Activated CD8-positive, alpha-beta memory T cell treated with anti-CD3 and anti-CD28 coated beads, Interleukin-2, amount 50 U/mL, for 24 hours (primary cell): ENCODE data around the gene IRF1.
A peak's percentile ranks its signal among the peaks of the same experiment; 100 is the strongest.
"Not testable (repeated sequence)": the region's sequence is repeated elsewhere in the genome, so short reads cannot be mapped to it uniquely, and the experiment has no call there.

ENCODE experiments used
- DNase-seq: peaks from one replicate; pipeline ENCODE4 v3.0.0-alpha.2; 2020; ENCODE audit errors: extremely low read depth

Gene IRF1, protein sequence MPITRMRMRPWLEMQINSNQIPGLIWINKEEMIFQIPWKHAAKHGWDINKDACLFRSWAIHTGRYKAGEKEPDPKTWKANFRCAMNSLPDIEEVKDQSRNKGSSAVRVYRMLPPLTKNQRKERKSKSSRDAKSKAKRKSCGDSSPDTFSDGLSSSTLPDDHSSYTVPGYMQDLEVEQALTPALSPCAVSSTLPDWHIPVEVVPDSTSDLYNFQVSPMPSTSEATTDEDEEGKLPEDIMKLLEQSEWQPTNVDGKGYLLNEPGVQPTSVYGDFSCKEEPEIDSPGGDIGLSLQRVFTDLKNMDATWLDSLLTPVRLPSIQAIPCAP

DNA sequence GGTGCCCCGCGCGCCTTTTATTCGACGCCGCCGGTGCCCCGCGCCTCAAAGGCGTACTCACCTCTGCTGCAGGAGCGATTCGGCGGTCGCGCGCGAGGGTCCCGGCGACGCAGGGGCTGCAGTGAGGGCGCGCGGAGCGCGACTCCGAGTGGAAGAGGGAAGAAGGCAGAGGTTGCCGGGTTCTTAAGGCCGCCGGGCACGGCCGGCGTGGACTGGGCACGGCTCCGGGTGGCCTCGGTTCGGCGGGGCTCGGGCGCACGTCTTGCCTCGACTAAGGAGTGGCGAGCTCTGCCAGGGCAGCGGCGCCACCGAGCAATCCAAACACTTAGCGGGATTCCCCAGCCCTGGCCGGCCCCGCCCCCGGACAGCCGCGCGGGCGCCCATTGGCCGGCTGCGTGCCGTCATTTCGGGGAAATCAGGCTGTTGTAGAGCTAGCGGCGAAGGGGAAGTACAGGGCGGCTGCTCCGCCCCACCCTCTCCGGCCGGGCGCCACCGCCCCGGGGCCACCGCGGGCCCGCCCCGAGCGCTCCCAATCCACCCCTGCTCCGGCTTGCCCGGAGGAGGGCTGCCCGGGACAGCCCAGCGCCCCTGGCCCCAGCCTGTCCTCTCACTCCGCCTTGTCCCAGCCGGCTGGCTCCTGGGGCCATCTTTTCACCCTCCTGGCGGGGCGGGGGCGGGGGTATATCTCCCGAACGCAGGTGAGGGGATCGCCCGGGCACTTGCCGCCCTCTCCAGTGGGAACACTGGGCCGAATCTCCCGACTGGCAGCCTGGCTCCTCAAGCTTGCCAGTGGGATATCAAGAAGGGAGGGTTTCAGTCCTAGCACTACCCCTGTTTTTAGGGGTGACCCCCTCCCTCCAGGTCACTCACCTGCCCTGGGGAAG lies at the start of gene IRF1:
Gene IRF1, minus strand, starts transcription at position 290 of the 884 bp plus-strand sequence. CDS start 1,295 bp downstream, outside the sequence.
- DNase-seq, result peak; percentile 94

DNA sequence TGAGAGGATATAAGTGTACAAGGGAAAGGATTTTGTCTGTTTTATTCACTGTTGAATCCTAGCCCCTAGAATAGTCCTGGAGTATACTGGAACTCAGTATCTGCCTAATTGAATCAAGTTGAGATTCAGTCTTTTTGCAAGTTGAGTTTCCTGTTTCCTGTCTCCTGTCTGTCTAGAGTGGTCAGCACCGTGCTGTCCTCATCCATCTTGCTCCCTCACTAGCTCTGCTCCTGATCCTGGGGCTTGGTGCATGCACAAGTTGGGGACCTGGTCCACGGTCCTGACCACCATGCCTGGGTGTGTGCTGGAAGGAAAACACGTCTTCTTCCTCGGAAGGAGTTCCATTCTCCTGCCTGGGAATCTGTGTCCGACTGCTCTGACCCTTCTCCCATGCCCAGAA lies 49.6 kb upstream of the IRF1 start:
- no peak for DNase-seq

DNA sequence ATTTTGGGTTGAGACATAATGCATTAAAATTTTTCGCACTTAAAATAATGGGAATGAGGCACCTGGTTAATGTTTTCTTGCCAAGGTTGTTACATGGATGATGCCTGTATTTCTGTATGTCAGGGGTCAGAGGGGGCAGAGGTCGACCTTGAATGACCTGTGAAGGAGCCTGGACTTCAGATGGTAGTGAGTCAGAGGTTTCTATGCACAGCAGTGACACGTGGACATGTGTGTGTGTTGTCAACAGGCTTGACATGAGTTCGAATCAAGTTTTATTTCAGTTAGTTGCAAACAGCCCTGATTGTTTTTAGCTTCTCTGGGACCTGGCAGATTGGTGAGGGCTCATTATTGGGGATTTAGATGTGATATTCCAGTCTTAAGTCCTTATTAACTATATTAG lies 49.1 kb upstream of the IRF1 start:
- DNase-seq, result no peak

GRCh38 chr5:132530946-132531345 lies 40.4 kb upstream of the IRF1 start:
- no peak for DNase-seq

- DNase-seq, result no peak
Observed at GRCh38 chr5:132528866-132529634, 38.5 kb upstream of the IRF1 start.

GRCh38 chr5:132528021-132528420 lies 37.4 kb upstream of the IRF1 start:
- DNase-seq, result no peak

DNA sequence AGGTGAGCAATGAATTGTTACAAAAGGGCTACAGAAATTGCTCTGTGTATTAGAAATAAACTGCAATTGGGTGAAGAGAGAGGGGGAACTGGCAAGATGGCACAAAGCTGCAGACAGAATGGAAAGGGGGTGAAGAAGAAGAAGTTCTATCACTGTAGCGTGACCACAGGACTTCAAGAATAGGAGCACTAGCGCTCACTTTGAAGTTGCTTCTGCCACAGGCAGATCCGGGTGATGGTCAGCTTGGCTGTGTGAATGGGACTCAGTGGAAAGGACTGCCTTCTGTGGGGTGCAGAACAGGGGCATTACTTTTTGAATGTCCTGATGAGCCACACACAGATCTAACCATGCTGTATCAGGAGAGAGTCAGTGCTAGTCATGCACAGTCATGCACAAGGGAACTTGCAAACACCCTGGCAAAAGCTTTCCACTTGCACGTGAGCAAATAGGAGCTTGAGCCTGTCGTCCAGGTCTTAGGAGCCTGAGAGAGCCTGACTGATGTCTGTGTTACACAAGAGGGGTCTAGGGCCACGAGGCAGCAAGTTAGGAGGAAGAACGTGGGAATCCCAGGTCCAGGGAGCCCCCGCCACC lies 36.5 kb upstream of the IRF1 start:
- DNase-seq, result no peak

DNA sequence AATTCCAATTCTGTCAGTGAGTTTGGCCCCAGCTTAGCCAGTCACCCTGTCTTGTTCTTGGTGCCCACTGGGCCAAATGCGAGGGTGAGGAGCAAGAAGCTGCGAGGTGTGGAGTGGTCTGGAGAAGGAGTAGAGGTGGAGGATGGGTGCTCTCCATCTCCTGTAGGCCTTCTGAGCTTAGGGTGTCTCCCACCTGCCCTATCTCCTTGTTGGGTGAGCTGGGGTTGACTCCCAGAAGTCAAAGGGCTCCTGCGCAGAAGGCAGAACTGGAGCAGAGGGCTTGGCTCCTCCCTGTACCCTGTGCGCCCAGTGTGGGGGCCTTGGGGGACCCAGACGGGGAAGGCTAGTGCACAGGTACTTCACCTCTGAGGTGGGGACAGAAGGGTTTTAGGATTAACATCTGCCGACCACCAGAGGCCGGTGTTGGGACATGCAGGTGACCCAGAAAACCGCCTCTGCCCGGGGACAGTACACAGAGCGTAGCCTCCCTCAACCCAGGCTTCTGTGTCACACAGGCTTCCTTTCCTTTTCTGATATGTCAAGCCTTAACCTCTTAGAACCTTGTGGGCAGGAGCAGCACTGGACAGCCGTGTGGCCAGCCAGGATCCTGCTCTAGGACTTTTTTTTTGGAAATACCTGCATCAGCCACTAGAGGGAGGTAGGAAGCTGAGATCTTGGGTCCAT lies 35.9 kb upstream of the IRF1 start:
- DNase-seq, result no peak

- DNase-seq, result no peak
Observed at GRCh38 chr5:132525299-132525724, 34.7 kb upstream of the IRF1 start.

- DNase-seq, result not testable (repeated sequence)
Observed at GRCh38 chr5:132524877-132525276, 34.3 kb upstream of the IRF1 start.

DNA sequence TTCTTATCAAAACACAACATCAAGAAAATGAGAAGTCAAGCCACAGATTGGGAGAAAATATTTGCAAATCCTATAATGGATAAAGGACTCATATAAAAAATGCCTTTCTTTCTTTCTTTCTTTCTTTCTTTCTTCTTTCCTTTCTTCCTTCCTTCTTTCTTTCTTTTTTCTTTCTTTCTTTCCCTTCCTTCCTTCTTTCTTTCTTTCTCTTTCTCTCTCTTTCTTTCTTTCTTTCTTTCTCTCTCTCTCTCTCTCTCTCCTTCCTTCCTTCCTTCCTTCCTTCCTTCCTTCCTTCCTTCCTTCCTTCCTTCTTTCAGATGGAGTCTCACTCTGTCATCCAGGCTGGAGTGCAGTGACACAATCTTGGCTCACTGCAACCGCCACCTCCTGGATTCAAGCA lies 31.5 kb upstream of the IRF1 start:
- DNase-seq, result not testable (repeated sequence)

- DNase-seq, result not testable (repeated sequence)
Observed at GRCh38 chr5:132513618-132514336, 23.2 kb upstream of the IRF1 start.

- DNase-seq, result no peak
Observed at GRCh38 chr5:132510076-132510475, 19.5 kb upstream of the IRF1 start.

- no peak for DNase-seq
Observed at GRCh38 chr5:132506094-132506692, 15.6 kb upstream of the IRF1 start.

- no peak for DNase-seq
Observed at GRCh38 chr5:132505641-132506040, 15.1 kb upstream of the IRF1 start.

DNA sequence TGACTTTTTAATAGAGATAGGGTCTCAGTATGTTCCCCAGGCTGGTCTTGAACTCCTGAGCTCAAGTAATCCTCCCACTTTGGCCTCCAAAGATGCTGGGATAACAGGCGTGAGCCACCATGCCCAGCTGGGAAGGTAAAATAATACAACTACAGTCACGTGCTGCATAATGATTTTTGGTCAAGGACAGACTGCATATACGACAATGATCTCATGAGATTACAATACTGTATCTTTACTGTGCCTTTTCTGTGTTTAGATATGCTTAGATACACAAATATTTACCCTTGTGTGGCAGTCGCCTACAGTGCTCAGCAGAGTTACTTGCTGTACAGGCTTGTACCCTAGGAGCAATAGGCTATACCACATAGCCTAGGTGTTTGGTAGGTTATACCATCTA lies 14.2 kb upstream of the IRF1 start:
- no peak for DNase-seq

DNA sequence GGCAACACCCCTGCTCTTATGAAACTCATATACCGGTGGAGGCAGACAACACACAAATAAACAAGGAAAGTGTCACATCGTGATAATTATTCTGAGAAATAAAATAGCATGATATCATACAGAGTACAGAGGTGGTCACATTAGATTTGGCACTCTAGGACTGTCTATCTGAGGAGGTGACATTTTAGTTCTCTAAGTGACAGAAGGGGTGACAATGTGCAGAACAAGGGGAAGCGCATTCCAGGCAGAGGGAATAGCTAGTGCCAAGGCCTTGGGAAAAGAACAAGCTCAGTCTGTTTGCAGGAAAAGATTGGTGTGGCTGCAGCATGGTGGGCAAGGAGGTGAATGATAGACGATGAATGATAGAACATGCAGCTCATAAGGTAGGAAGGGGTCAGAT lies 12.7 kb upstream of the IRF1 start:
- DNase-seq, result no peak

DNA sequence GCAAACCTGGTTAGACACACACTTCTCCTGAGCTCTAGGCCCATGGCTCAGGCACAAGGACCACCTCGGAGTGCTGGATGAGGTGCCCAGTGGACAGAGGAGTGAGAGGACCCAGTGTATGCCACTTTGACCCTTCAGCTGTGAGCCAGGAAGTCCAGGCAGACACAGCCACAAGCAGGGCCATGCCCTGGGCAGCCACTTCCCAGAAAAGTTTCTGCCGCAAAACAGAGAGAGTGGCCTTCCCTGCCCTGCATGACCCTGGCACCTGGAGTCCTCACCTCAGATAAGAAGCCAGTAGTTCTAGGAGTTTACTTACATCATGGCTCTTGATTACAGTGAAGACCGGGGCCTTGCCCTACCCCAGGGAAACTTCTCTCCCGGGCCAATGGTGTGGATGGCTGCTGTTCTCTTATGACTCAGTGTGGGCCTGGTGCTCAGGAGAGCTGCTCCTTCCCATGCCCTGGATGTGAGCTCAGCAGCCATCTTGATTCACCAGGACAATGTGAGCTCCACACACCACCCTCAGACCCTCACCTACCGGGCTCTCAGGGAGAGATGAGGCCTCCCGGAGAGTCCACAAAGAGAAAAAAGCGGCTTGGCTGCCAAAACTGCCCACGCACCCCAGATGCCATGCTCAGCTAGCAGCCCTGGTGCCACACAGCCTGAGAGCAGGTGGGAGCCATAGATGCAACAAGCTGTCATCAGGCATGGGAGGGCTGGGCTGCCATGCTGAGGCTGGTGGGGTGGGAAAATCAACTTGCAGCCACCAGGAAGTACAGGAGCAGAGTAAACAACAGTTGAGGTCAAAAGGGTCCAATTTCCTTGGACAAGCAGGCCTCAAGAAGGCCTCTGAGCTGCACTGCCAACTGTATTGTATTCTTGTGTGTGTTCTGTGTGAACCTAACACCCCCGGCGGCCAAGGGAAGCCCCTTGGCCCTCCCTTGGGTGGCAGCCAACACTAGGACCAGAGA lies 11.7 kb upstream of the IRF1 start:
- DNase-seq, result no peak

- DNase-seq, result no peak
Observed at GRCh38 chr5:132501629-132501956, 11.0 kb upstream of the IRF1 start.
